Muscle of leg (tissue), 11 donors: ENCODE data around the gene RAD51B. TPM values are rescaled to one million over a fixed set of nuclear protein-coding genes. Genes with fewer than 3 reads are reported as not detected.

Source experiments
- DNase-seq: peaks from one replicate; pipeline ENCODE4 v3.0.0; 2013
- H3K27ac ChIP-seq: one replicate; pipeline ENCODE4 v1.5.1; 2013; ENCODE audit warnings: mild to moderate bottlenecking, low read length, control low read depth
- H3K27me3 ChIP-seq: one replicate; pipeline ENCODE4 v1.6.1; 2013; ENCODE audit warnings: low read length; ENCODE audit not compliant: control insufficient read depth, insufficient read depth
- H3K36me3 ChIP-seq: one replicate; pipeline ENCODE4 v1.6.1; 2013; ENCODE audit warnings: low read length; ENCODE audit not compliant: control insufficient read depth, insufficient read depth
- H3K4me1 ChIP-seq: one replicate; pipeline ENCODE4 v1.6.1; 2013; ENCODE audit warnings: low read length; ENCODE audit not compliant: control insufficient read depth, insufficient read depth
- H3K4me3 ChIP-seq: one replicate; pipeline ENCODE4 v1.5.1; 2013; ENCODE audit warnings: low read length, control low read depth
- H3K9me3 ChIP-seq: replicated peaks from 2 replicates; pipeline ENCODE4 v1.6.1; 2013; ENCODE audit warnings: low read depth, low read length; ENCODE audit not compliant: control insufficient read depth
- WGBS: methylation state at CpG from one replicate; pipeline ENCODE4 v1.1.5; 2013; ENCODE audit warnings: missing lambda C conversion rate; ENCODE audit not compliant: insufficient coverage; 5-methylcytosine and 5-hydroxymethylcytosine counted together
- polyA plus RNA-seq, 8 donors: library from polyadenylated mRNA; unstranded; fragments of 120-200 nt; gene quantifications; one replicate each; pipeline versions ENCODE4 v1.2.1 to v1.2.3, GENCODE V29; 2013; ENCODE audit warnings: inconsistent platforms in 1 of 8, low replicate concordance in 1 of 8; ENCODE audit not compliant: insufficient read length in 8 of 8, insufficient read depth in 1 of 8
- total RNA-seq: library from RNA; stranded (reverse); fragments of 120-200 nt; gene quantifications from one replicate; pipeline ENCODE4 v1.2.4, GENCODE V29; 2013

The RAD51B gene
- total and polyA plus RNA-seq, 9 donors, result 6.0 to 16.5 (median 7.2) TPM

DNA sequence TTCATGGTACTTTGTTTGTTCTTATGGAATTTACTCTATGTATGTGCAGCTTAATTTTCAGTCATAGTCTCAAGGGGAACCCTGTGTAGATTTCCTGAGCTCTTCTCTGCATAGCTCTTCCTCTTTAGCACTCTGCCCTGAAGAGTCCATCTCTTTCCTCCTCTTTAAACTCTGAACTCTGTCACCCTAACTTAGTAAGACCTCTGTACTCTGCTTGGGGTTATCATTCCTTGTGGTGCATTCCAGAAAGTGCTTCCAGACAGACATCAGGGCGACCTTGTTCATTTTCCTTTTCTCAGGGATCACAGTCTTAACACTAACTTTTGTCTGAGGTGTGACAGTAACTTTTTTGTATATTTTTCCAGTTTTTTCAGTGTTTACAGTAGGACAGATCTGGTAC lies 179.3 kb downstream of the RAD51B start:
- Histone ChIP-seq H3K27me3 (no peaks in the 10 kb centered on the region), H3K27ac (peak overlapping the region; percentile 79), H3K4me1 (no peaks in the 10 kb centered on the region), H3K9me3 (no peaks in the 10 kb centered on the region), H3K36me3 (no peaks in the 10 kb centered on the region), H3K4me3 (no peak overlapping the region)
- no CpG with 5 or more reads among the region's 1 CpG for WGBS
- no peak for DNase-seq

DNA sequence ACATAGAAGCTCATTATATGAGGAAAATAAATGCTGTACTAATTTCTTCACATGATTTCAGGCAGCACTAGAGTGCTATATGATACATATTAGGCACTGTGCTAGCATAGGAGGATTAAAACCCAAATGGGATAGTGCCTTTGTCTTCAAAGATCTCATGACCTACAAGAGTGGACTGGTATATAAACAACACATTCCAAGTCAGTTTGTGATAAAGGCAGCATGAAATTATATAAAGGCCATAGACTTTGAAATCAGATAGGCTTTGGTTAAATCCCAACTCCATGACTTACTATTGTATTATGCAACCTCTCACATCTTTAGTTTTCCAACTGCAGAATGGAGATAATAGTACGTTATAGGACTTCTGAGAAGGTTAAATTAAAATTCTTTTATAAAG lies 179.7 kb downstream of the RAD51B start:
- peak overlapping the region; percentile 79 for H3K27ac ChIP-seq
- H3K4me1 ChIP-seq, result no peaks in the 10 kb centered on the region
- DNase-seq, result no peak
- H3K9me3 ChIP-seq, result no peaks in the 10 kb centered on the region
- H3K27me3 ChIP-seq, result no peaks in the 10 kb centered on the region
- no CpG with 5 or more reads among the region's 1 CpG for WGBS
- H3K4me3 ChIP-seq, result no peak overlapping the region
- H3K36me3 ChIP-seq, result no peaks in the 10 kb centered on the region

DNA sequence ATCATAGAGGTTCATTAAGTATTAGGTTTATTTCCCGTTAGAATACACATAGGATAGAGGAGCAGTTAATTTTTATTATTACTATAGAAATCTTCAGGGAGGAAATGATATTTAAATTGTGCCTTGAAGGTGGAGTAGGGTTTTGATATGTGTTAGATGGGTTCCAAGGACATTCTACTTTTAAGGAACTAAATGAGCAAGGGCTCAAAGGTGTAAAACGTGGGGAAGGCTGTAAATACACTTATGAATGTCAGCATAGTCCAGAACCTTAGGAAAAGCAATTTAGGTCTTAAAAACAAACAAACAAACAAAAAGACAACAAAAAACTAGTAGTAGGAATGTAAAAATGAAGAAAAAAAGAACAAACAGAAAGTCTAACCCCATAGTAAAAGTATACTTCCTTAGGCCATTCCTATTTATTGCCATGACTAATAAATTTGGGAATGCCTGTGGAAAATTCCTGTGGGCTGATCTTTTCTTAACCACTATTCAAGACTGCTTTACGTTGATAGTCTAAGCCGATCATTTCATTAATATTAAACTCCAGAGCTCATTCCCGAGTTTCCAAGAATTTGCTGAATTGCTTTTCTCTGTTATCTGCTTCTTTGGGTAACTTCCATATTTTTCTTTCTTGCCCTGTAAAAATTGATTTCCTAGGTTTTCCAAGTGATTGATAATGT lies 180.3 kb downstream of the RAD51B start:
- H3K27me3 ChIP-seq, result no peaks in the 10 kb centered on the region
- H3K27ac ChIP-seq, result peak overlapping the region; percentile 79
- H3K4me1 ChIP-seq, result no peaks in the 10 kb centered on the region
- WGBS, result no CpG with 5 or more reads among the region's 5 CpGs
- H3K4me3 ChIP-seq, result no peak overlapping the region
- DNase-seq, result peak; percentile 96
- no peaks in the 10 kb centered on the region for H3K9me3 ChIP-seq
- no peaks in the 10 kb centered on the region for H3K36me3 ChIP-seq

DNA sequence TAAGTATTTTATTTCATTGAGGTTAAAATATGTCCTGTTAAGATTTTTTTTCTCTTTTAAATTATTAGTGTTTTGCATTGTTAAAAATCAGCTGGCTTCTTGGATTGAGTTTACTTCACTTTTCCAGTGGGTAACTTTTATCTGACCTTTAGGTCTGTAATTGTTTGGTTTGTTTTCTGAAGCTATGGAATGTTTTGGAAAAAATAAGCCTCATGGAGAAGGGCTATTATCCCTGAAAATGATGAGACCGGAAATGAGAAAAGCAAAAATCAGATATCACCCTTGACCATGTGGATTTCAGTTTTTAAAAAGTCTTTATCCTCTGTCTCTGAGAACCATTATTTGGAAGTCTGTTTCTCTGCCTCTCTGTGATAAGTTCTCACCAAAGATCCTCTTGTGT lies 180.9 kb downstream of the RAD51B start:
- Histone ChIP-seq H3K27ac (peak overlapping the region; percentile 79), H3K36me3 (no peaks in the 10 kb centered on the region), H3K4me1 (no peaks in the 10 kb centered on the region), H3K9me3 (no peaks in the 10 kb centered on the region), H3K4me3 (no peak overlapping the region), H3K27me3 (no peaks in the 10 kb centered on the region)
- WGBS, result no CpG with 5 or more reads among the region's 1 CpG
- DNase-seq, result peak; percentile 80

DNA sequence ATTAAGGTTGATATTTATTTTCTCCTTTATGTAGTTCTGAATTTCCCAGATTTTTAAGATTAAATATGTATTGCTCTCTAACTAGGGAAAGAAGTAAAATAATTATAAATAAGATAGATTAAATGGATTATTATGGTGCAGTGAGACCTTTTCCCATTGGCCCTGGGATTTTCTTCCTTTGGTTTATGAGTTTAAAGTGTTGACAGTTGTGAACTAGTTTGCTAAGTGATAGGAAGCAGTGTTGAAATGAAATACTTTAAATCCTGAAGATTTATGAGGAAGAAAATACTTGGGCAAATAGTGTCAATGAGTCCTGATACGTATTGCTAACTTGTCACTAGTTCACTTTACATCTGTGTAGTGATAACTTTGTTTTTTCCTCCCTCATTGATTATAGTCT lies 188.9 kb downstream of the RAD51B start:
- H3K27me3 ChIP-seq, result no peaks in the 10 kb centered on the region
- WGBS, result no CpG with 5 or more reads among the region's 1 CpG
- H3K27ac ChIP-seq, result no peak overlapping the region
- H3K4me3 ChIP-seq, result no peak overlapping the region
- no peaks in the 10 kb centered on the region for H3K36me3 ChIP-seq
- no peaks in the 10 kb centered on the region for H3K9me3 ChIP-seq
- no peak for DNase-seq
- peaks cover 3% of the 10 kb centered on the region for H3K4me1 ChIP-seq

DNA sequence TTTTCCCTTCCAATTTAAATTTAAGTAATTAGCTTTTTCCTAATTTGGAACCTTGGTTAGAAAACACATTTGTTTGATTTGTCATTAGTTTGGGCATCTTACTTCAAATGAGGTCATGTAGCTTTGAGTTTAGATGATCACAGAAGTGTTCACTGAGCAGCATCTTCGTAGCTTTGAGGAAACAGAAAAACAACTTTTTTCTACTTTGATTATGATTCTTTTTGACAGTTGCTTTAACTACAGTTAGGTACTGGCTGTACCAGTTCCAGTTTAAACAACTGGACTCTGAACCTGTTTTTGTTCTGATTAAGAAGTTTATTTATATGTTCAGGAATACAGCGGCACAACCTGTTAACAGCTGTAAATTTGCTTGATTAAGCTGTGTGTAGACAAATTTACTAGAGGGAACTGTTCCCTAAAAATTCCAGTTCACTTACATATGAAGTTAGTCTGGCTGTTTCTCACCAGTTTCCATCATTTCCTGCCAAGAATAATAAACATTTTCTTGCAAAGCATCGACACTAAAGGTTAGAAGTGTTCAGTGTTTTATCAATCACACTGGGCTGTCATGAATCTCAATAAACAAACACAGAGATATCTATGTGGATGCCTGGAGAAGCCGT lies 191.9 kb downstream of the RAD51B start:
- Histone ChIP-seq H3K27ac (peak overlapping the region; percentile 54), H3K4me1 (peaks cover 3% of the 10 kb centered on the region), H3K27me3 (no peaks in the 10 kb centered on the region), H3K36me3 (no peaks in the 10 kb centered on the region), H3K9me3 (no peaks in the 10 kb centered on the region), H3K4me3 (no peak overlapping the region)
- no CpG with 5 or more reads among the region's 4 CpGs for WGBS
- DNase-seq, result peak; percentile 95

DNA sequence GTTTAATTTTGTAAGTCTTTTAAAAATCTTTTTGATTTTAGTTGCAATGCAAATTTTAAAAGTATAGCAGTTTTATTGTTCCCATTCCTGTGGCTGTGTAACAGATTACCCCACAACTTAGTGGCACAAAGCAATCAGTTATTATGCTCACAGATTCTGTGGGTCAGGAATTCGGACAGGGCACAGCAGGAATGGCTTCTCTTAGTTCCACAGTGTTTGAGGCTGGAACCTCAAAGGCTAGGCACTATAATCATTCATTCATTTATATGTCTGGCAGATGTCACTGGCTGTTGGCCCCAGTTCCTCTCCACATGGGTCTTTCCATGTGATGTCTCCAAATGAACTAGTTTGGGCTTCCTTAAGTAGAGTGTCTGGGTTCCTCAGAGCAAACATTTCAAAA lies 193.3 kb downstream of the RAD51B start:
- no peak overlapping the region for H3K27ac ChIP-seq
- DNase-seq, result no peak
- no peak overlapping the region for H3K4me3 ChIP-seq
- peaks cover 3% of the 10 kb centered on the region for H3K4me1 ChIP-seq
- no peaks in the 10 kb centered on the region for H3K36me3 ChIP-seq
- H3K9me3 ChIP-seq, result no peaks in the 10 kb centered on the region
- no peaks in the 10 kb centered on the region for H3K27me3 ChIP-seq
- WGBS, result 60% methylated on average over 1 of the region's 1 CpG

DNA sequence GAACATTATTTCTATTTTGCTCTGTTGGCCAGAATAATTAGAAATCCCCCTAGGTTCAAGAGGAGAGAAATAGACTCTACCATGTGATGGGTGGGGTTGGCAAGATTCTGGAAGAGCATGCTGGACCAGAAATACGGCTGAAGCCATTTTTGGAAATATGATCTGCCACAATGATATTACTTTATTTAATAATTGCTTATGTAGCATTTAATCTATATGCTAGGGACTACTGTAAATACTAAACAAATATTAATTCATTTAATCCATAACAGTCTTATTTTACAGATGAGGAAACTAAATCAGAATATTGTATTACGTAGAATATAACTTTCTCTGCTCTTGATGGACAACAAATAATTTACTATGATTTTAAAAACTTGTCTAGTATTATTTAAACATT lies 193.7 kb downstream of the RAD51B start:
- DNase-seq, result no peak
- no peaks in the 10 kb centered on the region for H3K36me3 ChIP-seq
- no peaks in the 10 kb centered on the region for H3K27me3 ChIP-seq
- H3K4me3 ChIP-seq, result no peak overlapping the region
- H3K9me3 ChIP-seq, result no peaks in the 10 kb centered on the region
- WGBS, result no CpG with 5 or more reads among the region's 2 CpGs
- H3K4me1 ChIP-seq, result peaks cover 3% of the 10 kb centered on the region
- no peak overlapping the region for H3K27ac ChIP-seq

DNA sequence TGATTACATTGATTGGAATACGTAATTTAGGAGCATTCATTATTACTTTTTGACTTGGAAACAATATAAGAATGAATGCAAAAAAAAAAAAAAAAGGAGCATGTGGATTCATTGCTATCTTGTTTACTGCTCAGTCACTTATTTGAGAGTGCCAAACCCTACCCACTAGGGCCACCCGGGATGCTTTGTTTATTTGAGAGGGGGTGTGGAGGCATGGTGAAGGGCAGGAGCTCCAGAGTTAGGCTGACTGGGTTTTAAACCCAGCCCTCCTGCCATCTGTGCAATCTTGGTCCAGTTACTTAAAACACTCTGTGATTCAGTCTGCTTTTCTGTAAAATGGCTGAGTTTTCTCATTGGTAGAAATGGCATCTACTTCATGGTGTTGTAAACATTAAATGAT lies 195.2 kb downstream of the RAD51B start:
- Histone ChIP-seq H3K27ac (no peak overlapping the region), H3K9me3 (no peaks in the 10 kb centered on the region), H3K4me1 (peaks cover 3% of the 10 kb centered on the region), H3K4me3 (no peak overlapping the region), H3K36me3 (no peaks in the 10 kb centered on the region), H3K27me3 (no peaks in the 10 kb centered on the region)
- no peak for DNase-seq
- WGBS, result no CpG with 5 or more reads among the region's 2 CpGs

DNA sequence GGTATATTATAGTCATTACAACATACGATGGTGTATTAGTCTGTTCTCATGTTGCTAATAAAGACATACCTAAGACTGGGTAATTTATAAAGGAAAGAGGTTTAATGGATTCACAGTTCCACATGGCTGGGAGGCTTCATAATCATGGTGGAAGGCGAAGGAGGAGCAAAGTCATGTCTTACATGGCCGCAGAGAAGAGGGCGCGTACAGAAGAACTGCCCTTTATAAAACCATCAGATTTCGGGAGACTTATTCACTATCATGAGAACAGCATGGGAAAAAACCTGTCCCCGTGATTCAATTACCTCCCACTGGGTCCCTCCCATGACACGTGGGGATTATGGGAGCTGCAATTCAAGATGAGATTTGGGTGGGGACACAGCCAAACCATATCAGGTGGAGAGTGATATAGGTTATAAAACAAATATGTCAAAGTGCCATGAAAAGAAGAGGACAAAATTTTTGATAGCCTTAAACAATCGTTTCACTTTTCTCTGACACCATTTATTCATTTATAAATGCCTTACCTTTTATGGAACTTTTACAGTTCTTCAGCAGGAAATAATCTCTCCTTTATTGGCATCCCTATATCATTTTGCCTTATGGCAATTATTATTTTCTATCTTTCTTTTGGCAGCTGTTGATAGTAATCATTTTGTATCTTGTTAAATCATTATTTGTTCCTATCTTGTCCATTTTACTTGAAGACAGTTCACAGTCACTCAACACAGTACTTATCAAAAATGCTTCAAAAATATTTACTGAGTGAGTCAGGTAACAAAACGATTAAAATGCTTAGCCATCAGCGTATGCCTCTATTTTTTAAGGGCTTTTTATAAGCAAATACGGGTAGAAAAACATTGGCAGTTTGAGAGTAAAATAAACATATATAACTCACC lies 196.0 kb downstream of the RAD51B start:
- Histone ChIP-seq H3K27ac (no peak overlapping the region), H3K4me1 (peaks cover 3% of the 10 kb centered on the region), H3K36me3 (no peaks in the 10 kb centered on the region), H3K9me3 (no peaks in the 10 kb centered on the region), H3K27me3 (no peaks in the 10 kb centered on the region), H3K4me3 (no peak overlapping the region)
- DNase-seq, result no peak
- WGBS, result no CpG with 5 or more reads among the region's 12 CpGs
